ENCODE measurements around the gene APOA1.

DNA sequence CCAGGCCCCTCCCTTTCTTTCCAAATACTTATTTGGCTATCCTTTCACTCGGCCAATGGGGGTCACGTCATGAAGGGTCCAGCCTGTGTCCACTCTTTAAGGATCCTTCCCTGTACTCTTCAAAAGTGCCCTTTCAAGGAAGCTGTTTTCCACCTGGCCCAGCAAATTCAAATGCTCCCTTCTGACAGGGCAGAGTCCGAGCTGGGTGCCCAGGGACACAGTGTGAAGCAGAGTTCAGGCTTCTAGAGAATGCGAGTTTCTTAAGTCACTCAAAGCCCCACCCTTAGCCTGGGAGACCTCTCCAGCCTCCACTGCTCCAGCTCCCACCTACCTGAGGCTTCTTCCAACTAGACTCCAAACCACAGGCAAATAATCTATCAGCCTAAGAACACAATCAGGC is 5.5 kb upstream of the APOA1 start:
- TF ChIP-seq, protein P1, sequence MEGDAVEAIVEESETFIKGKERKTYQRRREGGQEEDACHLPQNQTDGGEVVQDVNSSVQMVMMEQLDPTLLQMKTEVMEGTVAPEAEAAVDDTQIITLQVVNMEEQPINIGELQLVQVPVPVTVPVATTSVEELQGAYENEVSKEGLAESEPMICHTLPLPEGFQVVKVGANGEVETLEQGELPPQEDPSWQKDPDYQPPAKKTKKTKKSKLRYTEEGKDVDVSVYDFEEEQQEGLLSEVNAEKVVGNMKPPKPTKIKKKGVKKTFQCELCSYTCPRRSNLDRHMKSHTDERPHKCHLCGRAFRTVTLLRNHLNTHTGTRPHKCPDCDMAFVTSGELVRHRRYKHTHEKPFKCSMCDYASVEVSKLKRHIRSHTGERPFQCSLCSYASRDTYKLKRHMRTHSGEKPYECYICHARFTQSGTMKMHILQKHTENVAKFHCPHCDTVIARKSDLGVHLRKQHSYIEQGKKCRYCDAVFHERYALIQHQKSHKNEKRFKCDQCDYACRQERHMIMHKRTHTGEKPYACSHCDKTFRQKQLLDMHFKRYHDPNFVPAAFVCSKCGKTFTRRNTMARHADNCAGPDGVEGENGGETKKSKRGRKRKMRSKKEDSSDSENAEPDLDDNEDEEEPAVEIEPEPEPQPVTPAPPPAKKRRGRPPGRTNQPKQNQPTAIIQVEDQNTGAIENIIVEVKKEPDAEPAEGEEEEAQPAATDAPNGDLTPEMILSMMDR (IDR thresholded peaks at IDR 0.05; ENCODE audit: extremely low read depth in 1 of 2, insufficient read depth in 1 of 2, low read depth in 1 of 2, low read length in 2 of 2), result no peak
- TF ChIP-seq EZH2 (IDR thresholded peaks at IDR 0.05; ENCODE audit: borderline replicate concordance, low read depth, low read length, severe bottlenecking) (no peak), JUN (IDR thresholded peaks at IDR 0.05; ENCODE audit: borderline replicate concordance, insufficient read depth, insufficient read length, low read depth) (no peak), POLR2A (IDR thresholded peaks at IDR 0.05; ENCODE audit: low read depth, low read length) (no peak), POLR2AphosphoS5 (IDR thresholded peaks at IDR 0.05; ENCODE audit: insufficient read depth, low read depth, low read length) (no peak), MYC (IDR thresholded peaks at IDR 0.05; ENCODE audit: low read depth, low read length) (no peak), GATA2 (IDR thresholded peaks at IDR 0.05; ENCODE audit: insufficient read depth, insufficient read length, low read depth, low read length) (no peak), FOS (IDR thresholded peaks at IDR 0.05; ENCODE audit: borderline replicate concordance, insufficient read depth, low read length) (no peak)
- TF ChIP-seq, protein P2, sequence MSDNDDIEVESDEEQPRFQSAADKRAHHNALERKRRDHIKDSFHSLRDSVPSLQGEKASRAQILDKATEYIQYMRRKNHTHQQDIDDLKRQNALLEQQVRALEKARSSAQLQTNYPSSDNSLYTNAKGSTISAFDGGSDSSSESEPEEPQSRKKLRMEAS (IDR thresholded peaks at IDR 0.05; ENCODE audit: insufficient read depth, insufficient read length), result no peak

Data from endothelial cell of umbilical vein (primary cell).